ENCODE measurements around the gene GRB14. TPM values are rescaled to one million over a fixed set of nuclear protein-coding genes. Genes with fewer than 3 reads are reported as not detected.

The GRB14 gene
- total RNA-seq, 1 experiment from 2014 or later: not detected

DNA sequence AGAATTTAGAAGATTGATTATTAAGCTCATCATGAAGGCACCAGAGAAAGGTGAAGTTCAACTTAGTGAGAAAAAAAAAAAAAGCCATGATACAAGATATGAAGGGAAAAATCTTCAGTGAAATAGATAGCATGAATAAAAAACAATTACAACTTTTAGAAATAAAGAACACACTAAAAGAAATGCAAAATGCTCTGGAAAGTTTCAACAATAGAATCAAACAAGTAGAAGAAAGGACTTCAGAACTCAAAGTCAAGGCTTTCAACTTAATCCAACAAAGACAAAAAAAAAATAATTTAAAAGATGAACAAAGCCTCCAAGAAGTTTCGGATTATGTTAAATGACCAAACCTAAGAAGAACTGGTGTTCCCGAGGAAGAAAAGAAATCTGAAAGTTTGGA is 105.5 kb downstream of the GRB14 start:
- CTCF ChIA-PET: no interaction called here
- Histone ChIP-seq H3K4me3 (ENCODE audit: low read depth in 2 of 2, low read length in 2 of 2) (no peak overlapping the region), H3K27ac (ENCODE audit: low read length) (no peak overlapping the region), H3K9me3 (ENCODE audit: control insufficient read depth, insufficient read depth, low read depth, low read length) (no peaks in the 10 kb centered on the region), H3K4me1 (ENCODE audit: control insufficient read depth, insufficient read depth, low read length) (no peaks in the 10 kb centered on the region), H3K27me3 (ENCODE audit: control insufficient read depth, insufficient read depth, low read length) (no peaks in the 10 kb centered on the region), H3K36me3 (ENCODE audit: control insufficient read depth, insufficient read depth, low read length) (no peaks in the 10 kb centered on the region)
- intact Hi-C loops (cut with micrococcal nuclease; ENCODE audit: unreplicated experiment) (no loop called here), in situ Hi-C loops (cut with HindIII; ENCODE audit: low pct_unique_long_range_greater_than_20kb, low sequenced_read_pairs) (no loop called here)
- POLR2A ChIA-PET: interaction anchor here (0.6 kb wide), 1 partner anchor 187 kb away, joined by 5 read pairs; no protein-coding TSS in a partner anchor
- BruUV-seq (replicated peaks): no TSS peak
- ATAC-seq: no peak
- TF ChIP-seq REST (IDR thresholded peaks at IDR 0.05; ENCODE audit: insufficient read depth in 1 of 2, low read depth in 2 of 2, low read length in 1 of 2): no peak
- no peak for TF ChIP-seq TCF7L2 (IDR thresholded peaks at IDR 0.05; ENCODE audit: low read depth, low read length)
- no peak for TF ChIP-seq CTCF (IDR thresholded peaks at IDR 0.05)
- TF ChIP-seq POLR2AphosphoS5 (IDR thresholded peaks at IDR 0.05; ENCODE audit: low read depth, low read length): no peak
- no peak for TF ChIP-seq SIN3A (IDR thresholded peaks at IDR 0.05; ENCODE audit: borderline replicate concordance, insufficient read depth, low read depth, low read length)
- DNase-seq (ENCODE audit: low read depth, low spot score): no peak

DNA sequence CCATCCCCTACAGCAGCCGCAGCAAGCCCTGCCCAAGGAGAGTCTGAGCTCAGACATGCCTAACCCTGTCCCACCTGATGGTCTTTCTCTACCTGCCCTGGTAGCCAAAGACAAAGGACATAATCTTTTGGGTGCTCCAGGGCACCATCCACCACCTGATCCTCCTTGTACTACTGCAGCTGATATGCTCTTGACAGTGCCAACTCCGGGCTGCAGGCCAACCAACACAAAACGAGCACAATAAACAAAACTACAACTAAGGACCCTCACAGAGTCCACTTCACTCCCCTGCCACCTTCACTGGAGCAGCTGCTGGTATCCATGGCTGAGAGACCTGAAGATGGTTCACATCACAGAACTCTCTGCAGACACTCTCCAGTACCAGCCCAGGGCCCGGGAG is 106.3 kb downstream of the GRB14 start:
- BruUV-seq (replicated peaks): no TSS peak
- POLR2A ChIA-PET: interaction anchor here (0.6 kb wide), 1 partner anchor 188 kb away, joined by 5 read pairs; no protein-coding TSS in a partner anchor
- Histone ChIP-seq H3K36me3 (ENCODE audit: control insufficient read depth, insufficient read depth, low read length) (no peaks in the 10 kb centered on the region), H3K27me3 (ENCODE audit: control insufficient read depth, insufficient read depth, low read length) (no peaks in the 10 kb centered on the region), H3K4me3 (ENCODE audit: low read depth in 2 of 2, low read length in 2 of 2) (no peak overlapping the region), H3K4me1 (ENCODE audit: control insufficient read depth, insufficient read depth, low read length) (no peaks in the 10 kb centered on the region), H3K27ac (ENCODE audit: low read length) (no peak overlapping the region), H3K9me3 (ENCODE audit: control insufficient read depth, insufficient read depth, low read depth, low read length) (no peaks in the 10 kb centered on the region)
- intact Hi-C loops (cut with micrococcal nuclease; ENCODE audit: unreplicated experiment) (no loop called here), in situ Hi-C loops (cut with HindIII; ENCODE audit: low pct_unique_long_range_greater_than_20kb, low sequenced_read_pairs) (no loop called here)
- TF ChIP-seq TCF7L2 (IDR thresholded peaks at IDR 0.05; ENCODE audit: low read depth, low read length): no peak
- TF ChIP-seq CTCF (IDR thresholded peaks at IDR 0.05): no peak
- TF ChIP-seq REST (IDR thresholded peaks at IDR 0.05; ENCODE audit: insufficient read depth in 1 of 2, low read depth in 2 of 2, low read length in 1 of 2): no peak
- TF ChIP-seq SIN3A (IDR thresholded peaks at IDR 0.05; ENCODE audit: borderline replicate concordance, insufficient read depth, low read depth, low read length): no peak
- TF ChIP-seq POLR2AphosphoS5 (IDR thresholded peaks at IDR 0.05; ENCODE audit: low read depth, low read length): no peak
- DNase-seq (ENCODE audit: low read depth, low spot score): no peak
- no peak for ATAC-seq
- CTCF ChIA-PET: no interaction called here

All from Panc1 (cell line).